Activated T-cell treated with anti-CD3 and anti-CD28 coated beads for 48 hours (primary cell): ENCODE measurements around the gene KRTCAP2.

ENCODE experiments used
- DNase-seq: peaks from one replicate; pipeline ENCODE4 v3.0.0-alpha.2; 2020; ENCODE audit warnings: low read depth

KRTCAP2 gene

GRCh38 chr1:155183775-155184221 is 10.7 kb upstream of the KRTCAP2 start:
- DNase-seq: no peak

GRCh38 chr1:155182052-155182550 is 9.0 kb upstream of the KRTCAP2 start:
- no peak for DNase-seq

- DNase-seq: no peak
These were observed 8.4 kb upstream of the KRTCAP2 start for GRCh38 chr1:155181371-155182051.

- DNase-seq: no peak
These were observed 6.3 kb upstream of the KRTCAP2 start for GRCh38 chr1:155179112-155180031.

GRCh38 chr1:155178441-155179111 is 5.5 kb upstream of the KRTCAP2 start:
- no peak for DNase-seq

- no peak for DNase-seq
These were observed 4.8 kb upstream of the KRTCAP2 start for GRCh38 chr1:155177918-155178281.

GRCh38 chr1:155177192-155177917 is 4.3 kb upstream of the KRTCAP2 start:
- DNase-seq: no peak

GRCh38 chr1:155176544-155177071 is 3.5 kb upstream of the KRTCAP2 start:
- DNase-seq: peak; percentile 77

- peak; percentile 15 for DNase-seq
These were observed 2.8 kb upstream of the KRTCAP2 start for GRCh38 chr1:155175927-155176371.

- no peak for DNase-seq
These were observed 2.3 kb upstream of the KRTCAP2 start for GRCh38 chr1:155175281-155175926.

GRCh38 chr1:155174324-155175280 is 1.5 kb upstream of the KRTCAP2 start:
- DNase-seq: peak; percentile 48

- peak; percentile 66 for DNase-seq
These were observed 597 bp upstream of the KRTCAP2 start, which contains the start of gene TRIM46 for GRCh38 chr1:155173478-155174323. TSS of gene TRIM46 (plus strand) at chr1:155173849. CDS start at chr1:155173967, 118 bp downstream.

- DNase-seq: no peak
These were observed 1.0 kb downstream of the KRTCAP2 start for GRCh38 chr1:155171836-155172731.

GRCh38 chr1:155170806-155171205 is 2.3 kb downstream of the KRTCAP2 start:
- no peak for DNase-seq

- no peak for DNase-seq
These were observed 2.9 kb downstream of the KRTCAP2 start for GRCh38 chr1:155170101-155170785.

GRCh38 chr1:155169541-155169940 is 3.6 kb downstream of the KRTCAP2 start:
- DNase-seq: no peak
